Frontal cortex (tissue), 4 donors: ENCODE data around the gene PDCD6IP. TPM values are rescaled to one million over a fixed set of nuclear protein-coding genes. Genes with fewer than 3 reads are reported as not detected.
A peak's percentile ranks its signal among the peaks of the same experiment; 100 is the strongest.
"Not testable (repeated sequence)": the region's sequence is repeated elsewhere in the genome, so short reads cannot be mapped to it uniquely, and the experiment has no call there.

Experiments used
- DNase-seq, 2 donors: peaks; one replicate each; pipeline ENCODE4 v3.0.0; 2012; ENCODE audit warnings: low spot score in 2 of 2
- FAIRE-seq: peaks from 2 replicates; lab custom pipeline; 2012; peaks lifted over from hg19 to GRCh38; lab: Jason Lieb, UNC
- total RNA-seq: library from RNA; depleted of rRNA; stranded (reverse); fragments of >200 nt; gene quantifications from one replicate; pipeline ENCODE4 v1.2.3, GENCODE V29; 2014
- donor health status: control.
- donor health status: control.
- donor health status: control.

PDCD6IP gene
- total RNA-seq, 1 donor from 2014 or later = 55.0 TPM

DNA sequence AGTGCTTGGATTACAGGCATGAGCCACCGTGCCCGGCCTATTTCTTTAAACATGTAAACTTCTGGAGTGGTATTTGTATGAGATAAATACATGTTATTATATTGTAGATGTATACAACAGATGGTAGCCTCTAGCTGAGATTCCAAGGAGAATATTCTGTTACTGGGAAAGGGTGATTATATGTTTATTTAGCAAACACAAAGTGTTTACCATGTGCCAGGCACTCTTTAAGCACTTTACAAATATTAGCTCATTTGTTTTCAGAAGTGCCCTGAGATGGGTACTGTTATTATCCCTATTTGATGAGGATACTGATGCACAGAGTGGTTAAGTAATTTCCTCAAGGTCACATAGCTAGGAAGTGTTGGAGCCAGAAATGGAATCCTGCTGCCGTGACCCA, 38.8 kb downstream of the PDCD6IP start:
- not testable (repeated sequence) for DNase-seq, FAIRE-seq

DNA sequence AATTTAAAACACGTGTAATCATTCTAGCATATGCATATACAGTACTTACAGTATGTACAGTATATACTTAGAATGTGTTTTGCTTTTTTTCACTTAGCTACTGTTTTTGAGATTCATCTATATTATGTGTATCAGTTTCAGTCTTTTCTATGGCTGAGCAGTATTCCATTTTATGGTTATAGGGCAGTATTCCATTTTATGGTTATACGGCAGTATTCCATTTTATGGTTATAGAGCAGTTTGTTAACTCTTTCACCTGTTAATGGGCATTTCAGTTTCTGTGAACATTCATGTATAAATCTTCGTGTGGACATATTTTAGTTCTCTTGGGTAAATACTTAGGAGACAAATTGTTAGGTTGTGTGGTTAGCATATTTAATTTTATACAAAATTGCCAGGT, 40.9 kb downstream of the PDCD6IP start:
- FAIRE-seq = no peak
- DNase-seq = no peak

DNA sequence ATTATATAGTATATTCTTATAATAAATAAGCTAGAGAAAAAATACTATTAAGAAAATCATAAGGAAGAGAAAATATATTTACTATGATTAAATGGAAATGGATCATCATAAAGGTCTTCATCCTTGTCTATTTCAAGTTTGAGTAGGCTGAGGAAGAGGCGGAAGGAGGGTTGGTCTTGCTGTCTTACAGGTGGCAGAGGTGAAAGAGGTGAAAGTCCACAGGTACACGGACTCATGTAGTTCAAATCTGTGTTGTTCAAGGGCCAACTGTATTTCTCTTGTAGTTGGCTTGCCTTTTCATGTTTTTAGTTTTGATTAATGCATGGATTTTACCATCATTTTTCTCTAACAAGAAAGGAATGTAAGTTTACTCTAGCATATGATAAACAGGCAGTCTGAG, 41.7 kb downstream of the PDCD6IP start:
- FAIRE-seq (no peak), DNase-seq (no peak)

DNA sequence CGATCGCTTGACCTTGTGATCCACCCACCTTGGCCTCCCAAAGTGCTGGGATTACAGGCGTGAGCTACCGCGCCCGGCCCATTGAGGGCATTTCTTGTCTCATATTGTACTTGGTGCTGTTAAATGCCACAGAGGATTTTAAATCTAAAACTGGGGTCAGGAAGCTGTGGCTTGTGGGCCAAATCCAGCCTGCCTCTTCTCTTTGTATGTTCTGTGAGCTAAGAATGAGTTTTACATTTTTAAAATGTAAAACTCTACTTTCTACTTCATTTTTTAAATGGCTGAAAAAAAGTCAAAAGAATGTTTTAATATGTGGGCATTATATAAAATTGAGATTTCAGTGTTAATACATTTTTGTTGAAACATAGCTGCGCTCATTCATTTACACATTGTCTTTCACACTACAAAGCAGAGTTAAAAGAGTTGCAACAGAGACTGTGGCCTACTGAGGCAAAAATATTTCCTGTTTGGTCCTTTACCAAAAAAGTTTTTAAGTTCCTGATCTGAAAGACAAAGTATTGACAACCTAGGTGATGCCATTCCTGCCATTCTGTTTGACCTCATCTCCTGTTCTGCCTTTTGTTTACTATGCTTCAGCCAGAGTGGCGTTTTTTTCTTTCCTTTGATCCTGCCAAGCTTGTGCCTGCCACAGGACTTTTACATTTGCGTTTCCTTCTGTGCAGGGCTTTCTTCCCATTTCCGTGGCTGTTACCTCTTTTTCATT, 50.4 kb downstream of the PDCD6IP start:
- no peak for FAIRE-seq

DNA sequence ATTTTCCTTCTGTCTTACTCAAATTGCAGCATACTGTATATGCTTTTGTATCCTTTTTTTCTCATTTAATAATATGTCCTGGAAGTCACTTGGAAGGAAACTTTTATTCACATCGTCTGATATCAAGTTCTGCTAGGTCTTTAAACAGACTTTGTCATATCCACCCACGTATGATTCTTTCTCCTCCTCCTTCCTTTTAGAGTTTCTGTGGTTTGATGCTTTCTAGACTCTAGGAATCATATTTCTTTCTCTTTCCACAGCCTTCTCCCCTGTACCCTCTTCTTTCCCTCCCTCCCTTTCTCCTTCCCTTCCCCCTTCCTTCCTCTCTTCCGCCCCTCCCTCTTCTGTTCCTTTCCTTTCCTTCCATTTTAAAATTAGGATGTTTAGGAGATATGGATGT, 52.2 kb downstream of the PDCD6IP start:
- not testable (repeated sequence) for DNase-seq, FAIRE-seq

More for the DNA sequence above, 50.4 kb downstream of the PDCD6IP start:
- no peak for DNase-seq

DNA sequence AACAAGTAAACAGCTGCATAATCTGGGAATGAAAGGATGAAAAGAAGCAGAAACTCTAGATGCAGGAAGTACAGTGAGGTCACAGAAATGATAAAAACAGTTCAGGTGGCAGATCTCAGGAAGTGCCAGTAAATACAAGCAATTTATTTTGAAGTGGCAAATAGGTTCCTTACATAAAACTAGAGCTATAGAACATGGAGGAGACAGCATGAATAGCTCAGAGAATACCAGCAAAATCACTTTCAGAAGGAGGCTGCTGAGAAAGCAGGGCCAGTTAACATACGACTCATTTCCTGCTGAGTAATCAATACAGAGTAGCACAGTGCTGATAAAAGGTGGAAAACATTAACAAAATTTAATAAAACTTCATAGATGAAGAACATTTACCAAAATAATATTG, 57.0 kb downstream of the PDCD6IP start:
- DNase-seq, FAIRE-seq: not testable (repeated sequence)

DNA sequence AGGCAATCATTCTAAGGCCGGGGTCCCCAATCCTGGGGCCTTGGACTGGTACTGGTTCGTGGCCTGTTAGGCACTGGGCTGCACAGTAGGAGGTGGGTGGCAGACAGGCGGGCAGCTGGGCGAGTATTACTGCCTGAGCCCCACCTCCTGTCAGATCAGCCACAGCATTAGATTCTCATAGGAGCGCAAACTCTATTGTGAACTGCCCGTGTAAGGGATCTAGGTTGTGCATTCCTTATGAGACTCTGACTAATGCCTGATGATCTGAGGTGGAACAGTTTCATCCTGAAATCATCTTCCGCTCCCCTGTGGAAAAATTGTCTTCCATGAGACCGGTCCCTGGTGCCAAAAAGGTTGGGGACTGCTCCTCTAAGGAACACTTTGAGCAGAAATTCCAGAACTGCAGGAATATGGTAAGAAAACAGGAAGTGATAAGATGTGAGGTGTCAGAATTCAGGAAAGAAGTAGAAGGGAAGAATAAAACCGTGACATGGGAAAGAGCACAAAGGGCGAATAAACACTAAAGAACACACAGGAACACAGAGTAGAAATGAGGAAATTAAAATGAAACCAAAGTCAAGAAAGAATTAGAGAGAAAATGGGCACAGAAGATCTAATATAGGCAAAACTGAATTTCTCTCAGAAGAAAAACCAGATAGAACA, 57.6 kb downstream of the PDCD6IP start:
- no peak for DNase-seq
- FAIRE-seq = no peak

DNA sequence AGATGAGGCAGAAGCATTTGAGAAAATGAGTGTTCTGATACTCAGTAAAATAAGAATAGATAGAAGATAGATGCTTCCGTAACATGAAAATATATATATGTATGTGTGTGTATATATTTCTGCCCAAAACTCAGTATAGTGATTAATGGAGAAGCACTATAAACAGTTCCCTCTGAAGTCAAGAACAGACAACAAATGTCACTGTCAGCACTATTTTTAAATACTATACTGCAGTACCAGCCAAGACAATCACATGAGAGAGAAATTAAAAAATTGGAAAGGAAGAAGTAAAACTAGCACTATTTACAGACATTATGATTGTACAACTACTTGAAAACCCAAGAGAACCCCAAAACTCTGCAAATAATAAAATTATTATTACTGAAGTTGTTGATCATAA, 59.3 kb downstream of the PDCD6IP start:
- DNase-seq = not testable (repeated sequence)
- peak; percentile 64 for FAIRE-seq

DNA sequence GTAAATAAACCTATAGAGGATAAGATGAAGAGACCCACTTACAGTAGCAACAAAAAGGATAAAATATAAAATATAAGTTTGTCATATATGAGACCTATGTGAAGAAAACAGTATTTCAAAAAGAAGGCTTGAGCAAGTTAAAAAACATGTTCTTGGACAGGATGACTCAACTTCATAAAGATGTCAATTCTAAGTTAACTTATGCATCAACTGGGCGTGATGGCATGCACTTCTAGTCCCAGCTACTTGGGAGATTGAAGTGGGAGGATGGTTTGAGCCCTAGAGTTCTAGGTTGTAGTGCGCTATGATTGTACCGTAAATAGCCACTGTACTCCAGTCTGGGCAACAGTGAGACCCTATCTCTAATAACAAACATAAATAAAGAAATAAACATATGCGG, 59.7 kb downstream of the PDCD6IP start:
- FAIRE-seq (no peak), DNase-seq (no peak)

DNA sequence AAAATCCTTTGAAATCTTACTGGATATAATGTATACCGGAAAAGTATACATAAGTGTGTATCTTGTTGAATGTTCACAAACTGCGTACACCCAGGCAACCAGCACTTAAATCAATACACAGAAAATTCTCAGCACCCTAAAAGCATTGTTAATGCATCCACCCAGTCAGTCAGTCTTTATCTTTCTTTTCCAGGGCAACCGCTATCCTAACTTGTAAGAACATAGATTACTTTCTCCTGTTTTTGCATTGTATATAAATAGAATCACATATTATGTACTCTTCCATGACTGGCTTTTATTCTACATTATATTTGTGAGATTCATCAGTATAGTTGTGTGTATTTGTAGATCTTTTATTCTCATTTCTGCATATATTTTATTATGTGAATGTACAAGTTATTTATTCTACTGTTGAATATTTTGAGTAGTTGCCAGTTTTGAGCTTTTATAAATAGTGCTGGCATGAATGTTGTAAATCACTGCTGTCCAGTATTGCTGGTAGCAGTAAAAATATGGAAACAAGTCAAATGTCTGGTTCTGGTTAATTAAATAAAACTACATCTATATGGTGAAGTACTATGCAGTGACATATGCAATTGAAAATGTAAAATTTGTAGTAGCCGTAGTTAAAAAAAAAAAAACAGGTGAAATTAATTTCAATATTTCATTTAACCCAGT, 62.1 kb downstream of the PDCD6IP start:
- no peak for DNase-seq
- no peak for FAIRE-seq

DNA sequence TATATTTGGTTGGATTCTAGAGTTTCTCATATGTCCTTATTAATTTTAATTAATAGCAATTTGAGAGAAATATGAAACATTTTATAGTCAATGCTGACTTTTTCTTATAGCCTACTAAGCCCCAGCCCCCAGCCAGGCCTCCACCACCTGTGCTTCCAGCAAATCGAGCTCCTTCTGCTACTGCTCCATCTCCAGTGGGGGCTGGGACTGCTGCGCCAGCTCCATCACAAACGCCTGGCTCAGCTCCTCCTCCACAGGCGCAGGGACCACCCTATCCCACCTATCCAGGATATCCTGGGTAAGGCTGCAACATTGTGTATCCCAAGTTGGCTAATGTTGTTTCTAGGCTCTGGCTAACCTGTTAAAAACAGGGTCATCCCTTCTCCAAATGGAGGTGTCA, 66.7 kb downstream of the PDCD6IP start:
- FAIRE-seq = no peak

DNA sequence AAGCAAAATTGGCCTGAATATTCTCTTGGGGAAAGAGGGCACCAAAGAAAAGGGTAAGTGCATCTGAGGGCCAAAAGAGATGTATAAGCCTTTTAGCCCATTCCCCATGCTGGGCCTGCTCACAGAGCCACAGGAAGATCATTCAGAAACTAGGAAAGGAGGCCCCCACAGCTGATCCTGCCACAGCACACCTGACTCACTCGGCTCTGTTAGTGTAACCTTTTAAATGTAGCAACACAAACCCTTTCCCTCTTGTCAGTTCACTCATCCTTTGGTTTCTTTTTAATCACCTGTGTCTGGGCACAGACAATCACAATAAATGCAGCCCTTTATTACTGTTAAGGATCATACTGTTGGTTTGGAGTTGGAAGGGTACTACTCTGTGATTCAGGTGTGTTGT, 69.9 kb downstream of the PDCD6IP start:
- FAIRE-seq (no peak), DNase-seq (no peak)

More for the DNA sequence above, 66.7 kb downstream of the PDCD6IP start:
- DNase-seq = no peak

DNA sequence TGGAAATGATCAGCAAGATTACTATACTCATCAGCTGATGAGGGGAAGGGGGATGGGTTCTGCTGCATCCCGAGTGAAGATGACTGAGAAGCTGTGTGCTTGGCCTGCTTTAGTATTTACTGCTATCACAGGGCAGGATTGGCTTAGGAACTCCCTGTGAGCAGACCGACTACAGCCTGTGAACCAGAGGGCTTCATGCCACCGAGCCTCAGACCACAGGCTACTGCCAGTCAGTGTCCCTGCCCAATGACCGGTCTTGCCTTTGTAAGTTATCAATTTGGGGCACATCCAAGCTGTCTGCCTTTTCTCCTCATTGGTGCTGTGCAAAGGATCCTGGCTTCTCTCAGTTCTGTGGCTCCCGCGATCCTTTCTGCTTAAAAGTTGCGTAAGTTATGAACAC, 71.5 kb downstream of the PDCD6IP start:
- DNase-seq (no peak), FAIRE-seq (no peak)

DNA sequence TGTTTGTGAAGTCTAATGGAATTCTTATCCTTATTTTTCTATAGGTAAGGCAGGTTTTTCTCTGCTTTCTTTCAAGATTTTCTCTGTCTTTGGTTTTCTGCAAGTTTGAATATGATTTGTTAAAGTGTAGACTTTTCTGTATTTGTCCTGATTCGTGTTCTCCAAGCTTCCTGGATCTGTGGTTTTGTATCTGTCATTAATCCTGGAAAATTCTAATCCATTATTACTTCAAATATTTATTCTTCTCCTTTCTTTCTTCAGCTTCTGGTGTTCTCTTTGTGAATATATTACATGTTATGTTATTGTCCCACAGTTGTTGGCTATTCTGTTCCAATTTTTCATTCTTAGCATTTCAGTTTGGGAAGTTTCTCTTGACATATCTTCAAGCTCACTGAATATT, 76.4 kb downstream of the PDCD6IP start:
- FAIRE-seq (no peak), DNase-seq (no peak)

DNA sequence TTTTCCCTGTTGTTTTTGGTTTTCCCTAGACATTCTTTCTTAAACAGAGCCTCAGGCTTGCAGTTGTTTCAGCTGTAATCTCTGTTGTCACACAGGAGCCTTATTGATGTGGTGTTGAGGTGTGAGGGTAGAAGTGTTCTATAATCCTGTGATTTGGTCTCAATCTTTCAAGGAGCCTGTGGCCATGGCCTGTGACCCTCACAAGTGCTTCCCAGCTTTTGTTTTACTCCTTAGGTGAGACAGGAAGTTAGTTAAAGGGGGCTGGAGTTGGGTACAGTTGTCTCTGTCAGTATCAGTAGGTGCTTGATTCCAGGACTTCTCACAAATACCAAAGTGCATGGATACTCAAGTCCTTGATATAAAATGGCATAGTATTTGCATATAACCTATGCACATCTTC, 77.2 kb downstream of the PDCD6IP start:
- no peak for FAIRE-seq
- DNase-seq = no peak

DNA sequence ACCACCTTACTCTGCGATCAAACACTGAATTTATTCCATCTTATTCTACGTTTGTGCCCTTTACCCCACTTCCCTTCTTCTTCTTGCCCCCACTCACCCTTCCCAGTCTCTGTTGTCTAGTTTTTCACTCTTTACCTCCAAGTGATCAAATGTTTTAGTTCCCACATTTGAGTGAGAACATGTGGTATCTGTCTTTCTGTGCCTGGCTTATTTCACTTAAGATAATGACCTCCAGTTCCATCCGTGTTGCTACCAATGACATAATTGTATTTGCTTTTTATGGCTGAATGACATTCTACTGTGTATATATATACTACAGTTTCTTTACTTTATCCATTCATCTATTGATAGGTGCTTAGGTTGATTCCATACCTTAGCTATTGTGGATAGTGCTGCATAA, 78.8 kb downstream of the PDCD6IP start:
- FAIRE-seq (no peak), DNase-seq (no peak)

DNA sequence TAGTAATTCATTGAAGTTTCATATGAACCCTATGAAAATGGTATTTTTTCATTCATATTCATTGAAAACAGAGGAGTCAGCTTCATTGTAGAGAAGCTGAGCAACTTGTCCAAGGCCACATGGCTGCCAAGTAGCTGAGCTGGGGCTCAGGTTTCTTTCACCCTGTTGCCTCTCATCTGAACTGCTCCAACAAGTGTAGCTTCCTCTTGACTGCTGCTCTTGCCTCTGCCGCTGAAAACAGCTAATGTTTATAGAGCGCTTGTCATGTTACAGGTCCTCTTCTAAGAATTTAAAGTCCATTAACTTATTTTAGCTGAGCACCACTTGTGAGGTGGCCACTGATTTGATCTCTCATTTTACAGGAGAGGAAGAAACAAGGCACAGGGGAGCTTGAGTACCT, 81.1 kb downstream of the PDCD6IP start:
- no peak for FAIRE-seq
- no peak for DNase-seq

DNA sequence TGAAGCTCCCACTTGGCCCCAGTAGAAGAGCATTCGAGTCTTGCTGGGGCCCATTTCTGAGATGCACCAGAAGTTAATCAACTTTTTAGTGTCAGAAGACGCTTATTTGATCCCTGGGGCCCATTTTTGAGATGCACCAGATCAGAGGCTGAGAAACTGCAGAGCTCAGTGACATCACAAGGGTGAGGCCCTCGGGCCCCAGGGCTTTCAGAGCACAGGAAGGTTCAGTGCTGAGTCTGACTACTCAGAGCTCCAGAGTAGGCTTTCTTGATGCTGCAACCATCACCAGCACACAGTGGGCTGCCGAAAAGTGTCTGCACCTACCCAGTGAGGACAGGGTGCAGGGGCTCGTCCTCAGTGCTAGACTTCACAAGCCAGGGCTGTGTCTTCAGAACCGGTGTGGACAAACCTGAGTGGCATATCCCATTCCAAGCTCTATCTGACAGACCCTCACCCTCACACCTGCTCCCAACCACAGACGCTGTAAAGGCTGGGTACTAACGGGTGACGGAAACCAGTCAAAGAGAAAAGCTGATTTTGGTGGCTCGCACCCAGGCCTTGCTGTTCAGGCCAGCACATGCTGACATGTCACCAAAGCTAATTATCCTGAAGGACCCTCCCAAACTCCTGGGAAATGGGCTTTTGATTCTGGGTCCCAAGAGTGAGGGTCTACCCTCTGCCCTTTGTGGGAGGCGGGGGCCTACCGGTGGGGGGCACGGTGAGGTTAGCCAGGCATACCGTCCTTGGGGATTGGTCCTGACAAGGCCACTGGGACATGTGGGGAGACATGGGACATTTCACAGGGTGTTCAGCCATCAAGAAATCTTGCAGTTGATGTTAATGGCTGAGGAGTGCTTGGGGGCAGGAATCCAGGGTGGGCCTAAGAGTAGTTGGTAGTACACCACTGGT, 83.0 kb downstream of the PDCD6IP start:
- FAIRE-seq (no peak), DNase-seq (no peak)

DNA sequence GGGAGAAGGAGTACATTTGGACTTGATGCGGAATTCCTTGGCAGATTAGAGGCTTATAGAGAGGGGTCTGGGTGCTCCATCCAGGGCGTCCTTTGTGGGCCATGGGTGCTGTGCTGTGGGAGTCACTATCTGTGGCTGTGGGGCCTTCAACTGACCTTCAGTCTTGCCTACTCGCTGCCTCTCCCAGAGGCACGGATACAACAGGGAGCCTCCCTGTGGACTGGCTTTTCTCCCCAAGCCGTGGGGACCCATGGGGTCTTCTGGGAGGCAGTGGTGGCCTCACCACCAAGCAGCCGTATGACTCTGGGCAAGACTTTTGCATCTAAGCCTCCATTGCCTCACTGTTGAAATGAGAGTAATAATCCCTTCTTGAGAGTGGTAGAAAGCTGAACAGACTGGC, 83.9 kb downstream of the PDCD6IP start:
- no peak for FAIRE-seq
- no peak for DNase-seq

DNA sequence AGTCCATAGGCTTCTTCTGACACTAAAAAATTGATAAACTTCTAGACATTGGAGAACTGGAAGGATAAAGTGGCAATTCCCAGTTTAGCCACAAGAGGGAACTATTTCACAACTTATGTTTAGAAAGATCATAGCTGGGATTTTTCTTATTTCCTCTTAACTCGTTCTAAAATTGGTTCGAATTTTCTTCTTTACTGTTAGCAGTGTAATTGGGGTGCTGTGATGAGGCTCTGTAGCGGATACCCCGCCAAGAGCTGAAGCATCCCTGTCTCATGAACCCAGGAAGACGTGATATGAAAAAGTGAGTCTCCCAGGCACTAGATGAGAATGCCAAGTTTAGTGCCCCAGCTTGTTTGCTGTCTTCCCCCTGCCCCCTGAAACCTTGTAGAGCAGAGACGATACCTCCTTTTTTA, 85.1 kb downstream of the PDCD6IP start:
- FAIRE-seq (peak; percentile 82), DNase-seq (peak in 1 of 2 donors; percentile 33)
